ENCODE results near the gene SPATA32.

The SPATA32 gene

GRCh38 chr17:45298546-45299285, 36.8 kb upstream of the SPATA32 start:
- H3K4me3 ChIP-seq: no peak overlapping the region
- no peaks in the 10 kb centered on the region for H3K9me3 ChIP-seq (ENCODE audit: low read depth, low read length)
- DNase-seq (ENCODE audit: low read depth, low spot score): no peak
- H3K36me3 ChIP-seq (ENCODE audit: insufficient read depth, low read length): no peaks in the 10 kb centered on the region
- no peak for TF ChIP-seq FOXP2 (optimal IDR thresholded peaks at IDR 0.05; ENCODE audit: control extremely low read depth, extremely low read length, insufficient read depth)
- no peak overlapping the region for H3K9ac ChIP-seq (ENCODE audit: insufficient read length)
- H3K27ac ChIP-seq: no peak overlapping the region

GRCh38 chr17:45296833-45297124, 34.9 kb upstream of the SPATA32 start:
- Histone ChIP-seq H3K36me3 (ENCODE audit: insufficient read depth, low read length) (no peaks in the 10 kb centered on the region), H3K9ac (ENCODE audit: insufficient read length) (no peak overlapping the region), H3K9me3 (ENCODE audit: low read depth, low read length) (no peaks in the 10 kb centered on the region), H3K4me3 (no peak overlapping the region), H3K27ac (no peak overlapping the region)
- TF ChIP-seq FOXP2 (optimal IDR thresholded peaks at IDR 0.05; ENCODE audit: control extremely low read depth, extremely low read length, insufficient read depth) (no peak), POLR2AphosphoS5 (IDR thresholded peaks at IDR 0.05; ENCODE audit: borderline replicate concordance, low read depth, low read length) (no peak), EZH2 (IDR thresholded peaks at IDR 0.05) (no peak)
- DNase-seq (ENCODE audit: low read depth, low spot score): no peak

DNA sequence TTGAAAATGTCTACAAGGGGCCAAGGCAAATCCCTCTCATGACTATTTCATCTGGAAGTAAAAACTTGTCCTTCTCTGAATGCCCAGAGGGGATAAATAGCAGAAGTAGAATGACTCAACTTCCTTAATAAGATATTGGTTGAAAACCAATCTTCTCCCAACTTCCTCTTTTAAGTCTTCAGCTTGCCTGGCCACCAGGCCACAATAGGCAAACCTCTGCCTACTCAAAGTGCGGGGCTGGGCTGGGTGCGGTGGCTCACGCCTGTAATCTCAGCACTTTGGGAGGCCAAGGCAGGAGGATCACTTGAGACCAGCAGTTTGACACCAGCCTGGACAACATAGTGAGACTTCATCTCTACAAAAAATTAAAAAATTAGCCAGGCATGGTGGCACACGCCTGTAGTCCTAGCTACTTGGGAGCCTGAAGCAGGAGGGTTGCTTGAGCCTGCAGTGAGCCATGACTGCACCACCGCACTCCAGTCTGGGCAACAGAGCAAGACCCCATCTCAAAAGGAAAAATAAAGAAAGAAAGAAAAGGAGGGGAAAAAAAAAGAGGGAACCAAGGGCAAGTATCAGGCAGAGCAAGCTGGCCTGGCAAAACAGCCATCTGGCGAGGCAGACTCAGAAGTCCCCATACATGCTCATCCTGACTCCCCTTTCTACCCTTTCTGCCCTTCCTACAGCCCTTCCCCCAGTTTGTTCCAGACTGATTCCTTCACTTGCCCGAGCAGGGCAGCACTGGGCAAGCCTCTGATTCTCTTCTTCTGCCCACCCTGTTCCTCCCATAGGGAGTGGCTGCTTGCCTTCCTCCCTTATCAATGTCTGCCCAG, 34.3 kb upstream of the SPATA32 start:
- no peaks in the 10 kb centered on the region for H3K36me3 ChIP-seq (ENCODE audit: insufficient read depth, low read length)
- no peak for DNase-seq (ENCODE audit: low read depth, low spot score)
- H3K9me3 ChIP-seq (ENCODE audit: low read depth, low read length): no peaks in the 10 kb centered on the region
- no peak overlapping the region for H3K27ac ChIP-seq
- H3K9ac ChIP-seq (ENCODE audit: insufficient read length): no peak overlapping the region
- no peak for TF ChIP-seq FOXP2 (optimal IDR thresholded peaks at IDR 0.05; ENCODE audit: control extremely low read depth, extremely low read length, insufficient read depth)
- no peak for TF ChIP-seq POLR2AphosphoS5 (IDR thresholded peaks at IDR 0.05; ENCODE audit: borderline replicate concordance, low read depth, low read length)
- no peak for TF ChIP-seq EZH2 (IDR thresholded peaks at IDR 0.05)
- no peak overlapping the region for H3K4me3 ChIP-seq

DNA sequence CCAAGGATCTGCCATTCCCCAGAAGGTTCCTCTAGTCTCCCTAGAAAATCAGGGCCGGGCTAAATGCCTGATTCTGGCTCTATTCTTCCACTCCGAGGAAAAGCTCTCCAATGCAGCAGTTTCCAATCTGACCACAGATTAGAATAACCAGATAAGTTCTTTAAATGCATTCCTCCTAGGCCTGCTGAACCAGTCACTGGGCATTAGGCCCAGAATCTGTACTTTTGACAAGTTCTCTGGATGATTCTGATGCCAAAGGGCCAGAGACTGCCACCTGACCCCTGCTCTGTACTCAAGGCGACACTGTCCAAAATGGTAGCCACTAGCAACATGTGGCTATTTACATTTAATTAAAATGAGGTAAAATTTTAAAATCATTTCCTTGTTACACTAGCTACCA, 32.6 kb upstream of the SPATA32 start:
- H3K36me3 ChIP-seq (ENCODE audit: insufficient read depth, low read length): no peaks in the 10 kb centered on the region
- H3K4me3 ChIP-seq: no peak overlapping the region
- TF ChIP-seq FOXP2 (optimal IDR thresholded peaks at IDR 0.05; ENCODE audit: control extremely low read depth, extremely low read length, insufficient read depth) (no peak), EZH2 (IDR thresholded peaks at IDR 0.05) (no peak)
- H3K9ac ChIP-seq (ENCODE audit: insufficient read length): no peak overlapping the region
- no peak overlapping the region for H3K27ac ChIP-seq
- DNase-seq (ENCODE audit: low read depth, low spot score): no peak
- H3K9me3 ChIP-seq (ENCODE audit: low read depth, low read length): no peaks in the 10 kb centered on the region

DNA sequence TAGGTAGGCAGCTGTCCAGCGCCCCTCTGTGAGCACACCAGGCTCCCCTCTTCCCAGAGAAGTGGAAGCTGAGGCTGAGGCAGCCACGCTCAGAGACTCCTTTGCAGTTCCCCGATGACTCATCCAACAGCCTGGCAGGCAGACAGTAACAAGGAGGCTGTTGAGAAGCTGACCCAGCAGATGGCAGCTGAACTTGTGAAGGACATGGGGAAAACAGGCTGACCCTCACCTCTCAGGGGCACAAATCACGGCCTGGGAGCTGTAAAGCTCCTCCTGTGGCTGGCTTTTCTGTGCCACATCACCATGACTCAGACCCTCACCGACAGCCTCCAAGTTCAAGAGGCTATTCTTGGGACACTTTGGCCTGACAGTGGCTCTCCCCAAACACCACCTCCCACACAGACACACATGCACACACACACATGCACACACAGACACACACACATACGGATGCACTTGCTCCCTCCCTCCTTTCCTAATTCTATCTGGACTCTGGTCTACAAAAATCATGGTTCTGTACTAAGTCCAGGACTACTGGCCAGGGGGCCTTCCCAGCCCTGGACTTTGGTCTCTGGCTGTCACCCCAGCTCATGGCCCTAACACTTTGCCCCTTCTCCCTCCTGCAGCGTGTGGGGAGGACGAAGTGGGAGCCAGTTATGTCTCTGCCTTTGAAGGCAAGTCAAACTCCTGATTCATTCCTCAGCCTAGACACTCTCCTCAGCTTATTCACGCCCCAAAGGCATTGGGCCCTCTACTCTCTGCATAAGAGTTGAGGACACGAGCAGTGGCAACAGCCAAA, 31.7 kb upstream of the SPATA32 start:
- H3K27ac ChIP-seq: no peak overlapping the region
- H3K9ac ChIP-seq (ENCODE audit: insufficient read length): no peak overlapping the region
- TF ChIP-seq POLR2AphosphoS5 (IDR thresholded peaks at IDR 0.05; ENCODE audit: borderline replicate concordance, low read depth, low read length) (no peak), EZH2 (IDR thresholded peaks at IDR 0.05) (no peak), FOXP2 (optimal IDR thresholded peaks at IDR 0.05; ENCODE audit: control extremely low read depth, extremely low read length, insufficient read depth) (no peak)
- no peak for DNase-seq (ENCODE audit: low read depth, low spot score)
- H3K9me3 ChIP-seq (ENCODE audit: low read depth, low read length): no peaks in the 10 kb centered on the region
- H3K4me3 ChIP-seq: no peak overlapping the region
- H3K36me3 ChIP-seq (ENCODE audit: insufficient read depth, low read length): no peaks in the 10 kb centered on the region

DNA sequence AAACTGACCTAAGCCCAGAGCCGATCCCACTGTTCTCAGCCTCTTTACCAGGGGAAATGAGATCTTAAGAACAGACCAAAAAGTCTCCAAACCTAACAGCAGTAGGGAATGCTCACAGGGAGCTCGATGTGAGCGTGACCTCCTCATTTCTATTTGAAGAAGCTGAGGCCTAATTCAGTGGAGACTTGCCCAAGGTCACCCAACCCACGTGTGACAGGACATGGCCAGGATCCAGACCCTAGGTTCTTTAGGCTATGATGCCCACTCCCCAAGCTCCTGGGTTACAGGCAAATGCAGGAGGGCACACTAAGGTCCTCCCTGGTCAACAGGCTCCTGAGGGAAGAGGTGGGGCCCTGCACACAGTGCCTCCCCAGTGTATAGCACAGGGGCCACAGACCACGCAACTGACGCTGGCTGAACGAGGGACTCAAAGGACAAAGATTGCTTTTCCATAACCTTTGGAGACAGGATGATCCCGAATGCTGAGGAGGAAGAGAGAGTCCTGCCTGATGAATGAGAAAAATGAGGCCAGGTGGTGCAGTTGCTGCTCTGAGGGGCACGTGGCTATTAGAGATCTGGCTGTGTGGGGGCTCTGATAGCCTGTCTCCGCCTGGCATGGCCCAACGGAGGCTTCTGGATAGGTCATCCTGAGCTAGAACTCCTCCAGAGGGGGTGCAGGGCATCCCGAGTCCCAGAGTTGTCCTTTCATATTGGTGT, 31.0 kb upstream of the SPATA32 start:
- no peak overlapping the region for H3K4me3 ChIP-seq
- no peaks in the 10 kb centered on the region for H3K9me3 ChIP-seq (ENCODE audit: low read depth, low read length)
- DNase-seq (ENCODE audit: low read depth, low spot score): no peak
- no peaks in the 10 kb centered on the region for H3K36me3 ChIP-seq (ENCODE audit: insufficient read depth, low read length)
- H3K27ac ChIP-seq: no peak overlapping the region
- H3K9ac ChIP-seq (ENCODE audit: insufficient read length): no peak overlapping the region
- TF ChIP-seq EZH2 (IDR thresholded peaks at IDR 0.05) (no peak), POLR2AphosphoS5 (IDR thresholded peaks at IDR 0.05; ENCODE audit: borderline replicate concordance, low read depth, low read length) (no peak)

DNA sequence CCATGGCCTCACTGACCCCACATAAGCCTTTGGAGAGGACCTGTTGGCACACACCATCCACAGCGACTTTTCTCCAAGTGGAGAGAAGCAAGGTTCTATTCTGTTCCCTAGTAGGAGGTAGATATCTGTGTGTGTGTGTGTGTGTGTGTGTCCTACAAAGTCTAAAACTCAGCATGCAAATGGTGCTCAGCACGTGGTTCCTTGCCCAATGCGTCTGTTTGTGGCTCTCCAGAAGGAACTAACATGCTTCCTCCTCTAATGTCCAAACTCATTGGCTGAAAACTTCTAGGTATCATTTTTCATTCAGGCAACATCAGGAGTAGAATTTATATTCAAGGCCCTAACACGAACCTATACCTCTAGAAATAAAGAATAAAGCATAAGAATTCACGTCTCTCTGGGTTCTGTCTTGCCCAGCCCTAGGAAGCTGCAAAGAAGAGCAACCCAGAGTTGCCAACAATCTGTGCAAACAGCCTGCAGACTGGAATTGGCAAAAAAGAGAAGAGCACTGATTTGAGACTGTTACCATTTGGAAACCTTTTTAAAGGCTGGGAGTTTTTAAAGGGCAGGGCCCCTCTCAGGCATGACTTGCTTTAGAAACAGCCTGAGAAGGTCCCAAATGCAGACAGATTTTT, 29.4 kb upstream of the SPATA32 start:
- TF ChIP-seq POLR2AphosphoS5 (IDR thresholded peaks at IDR 0.05; ENCODE audit: borderline replicate concordance, low read depth, low read length) (no peak), FOXP2 (optimal IDR thresholded peaks at IDR 0.05; ENCODE audit: control extremely low read depth, extremely low read length, insufficient read depth) (no peak), EZH2 (IDR thresholded peaks at IDR 0.05) (no peak)
- Histone ChIP-seq H3K4me3 (no peak overlapping the region), H3K9ac (ENCODE audit: insufficient read length) (no peak overlapping the region), H3K36me3 (ENCODE audit: insufficient read depth, low read length) (no peaks in the 10 kb centered on the region), H3K9me3 (ENCODE audit: low read depth, low read length) (no peaks in the 10 kb centered on the region), H3K27ac (no peak overlapping the region)
- DNase-seq (ENCODE audit: low read depth, low spot score): no peak

All from SK-N-MC (cell line).